Keratinocyte (primary cell): ENCODE measurements around the gene STAG3.

Experiments used
- CTCF ChIP-seq, 3 experiments: IDR thresholded peaks in 1 of 3; conservative IDR thresholded peaks in 1 of 3; optimal IDR thresholded peaks in 1 of 3; 2 replicates in 2 of 3; 3 replicates in 1 of 3; pipeline versions ENCODE3 to v1.5.1; 2011; ENCODE audit warnings: low read length in 3 of 3, mild to moderate bottlenecking in 3 of 3, moderate library complexity in 2 of 3, control low read depth in 1 of 3, inconsistent platforms in 1 of 3; ENCODE audit not compliant: insufficient read depth in 2 of 3; ENCODE audit errors: extremely low read depth in 1 of 3
- EZH2 ChIP-seq: IDR thresholded peaks from one replicate; pipeline ENCODE4 v1.6.1; 2012; ENCODE audit warnings: inconsistent platforms, mild to moderate bottlenecking, low read length, moderate library complexity

- TF ChIP-seq EZH2 (no peak), CTCF (optimal IDR thresholded peaks at IDR 0.05 in 1 of 3, IDR thresholded peaks at IDR 0.05 in 1 of 3, conservative IDR thresholded peaks at IDR 0.05 in 1 of 3; ENCODE audit: extremely low read depth in 1 of 3, insufficient read depth in 2 of 3, low read length in 3 of 3) (no peak)
Observed at GRCh38 chr7:100160067-100160466, 17.7 kb upstream of the STAG3 start.
